ENCODE measurements around the gene SNX14. TPM values are rescaled to one million over a fixed set of nuclear protein-coding genes. Genes with fewer than 3 reads are reported as not detected.

The SNX14 gene
- total and polyA plus RNA-seq, 2 of the 13 experiments (the other 11 are each of a cell fraction or from before 2014, with no cell fraction given), result 83.5 to 112 TPM

DNA sequence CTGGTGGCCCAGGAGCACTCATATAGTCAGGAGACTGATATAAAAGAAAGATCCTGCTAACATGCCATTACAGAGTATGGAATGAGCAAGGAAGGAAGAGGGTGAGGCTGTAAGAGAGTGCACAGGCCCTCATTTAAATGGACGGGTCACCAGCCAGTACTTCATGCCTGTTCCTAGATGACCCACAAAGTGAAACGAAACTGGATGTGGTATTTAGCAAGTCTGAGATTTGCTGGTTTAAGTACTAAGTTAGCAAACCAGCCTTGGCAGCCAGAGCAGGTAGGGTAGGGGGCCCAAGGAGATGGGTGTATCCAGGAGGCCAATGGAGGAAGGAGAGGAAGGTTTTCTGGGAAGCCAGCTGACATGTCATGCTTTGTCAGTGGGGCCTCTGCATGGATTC is 127.9 kb downstream of the SNX14 start:
- Histone ChIP-seq H3K9ac (ENCODE audit: insufficient read depth, low read depth, low read length) (no peak overlapping the region), H3K36me3 (replicated peaks in 1 of 2; ENCODE audit: control insufficient read depth in 1 of 2, insufficient read depth in 2 of 2, low read length in 2 of 2) (peaks cover 0 to 1% of the 10 kb centered on the region in 2 experiments; a peak in 1 of 5 replicates), H3K4me1 (ENCODE audit: insufficient read depth, low read length) (peaks cover 52% of the 10 kb centered on the region), H3K4me3 (replicated peaks in 1 of 3; ENCODE audit: insufficient read depth in 1 of 3, low read depth in 2 of 3, low read length in 3 of 3) (no peak overlapping the region), H3K27ac (ENCODE audit: extremely low read length, insufficient read depth, low read length) (no peak overlapping the region), H3K79me2 (ENCODE audit: insufficient read depth, low read length) (no peaks in the 10 kb centered on the region), H3K4me2 (ENCODE audit: low read depth, low read length) (no peak overlapping the region), H3K27me3 (ENCODE audit: control insufficient read depth in 1 of 2, insufficient read depth in 2 of 2, low read length in 2 of 2) (no peaks in the 10 kb centered on the region), H4K20me1 (ENCODE audit: insufficient read depth, low read length) (no peaks in the 10 kb centered on the region), H3K9me3 (ENCODE audit: low read length) (no peaks in the 10 kb centered on the region), H2AFZ (ENCODE audit: low read length) (no peak overlapping the region)
- in situ Hi-C loops (cut with HindIII; ENCODE audit: extremely low pct_ligation_motif_present, low pct_unique_long_range_greater_than_20kb) (no loop called here), intact Hi-C loops (cut with micrococcal nuclease; ENCODE audit: unreplicated experiment) (no loop called here)
- TF ChIP-seq FOXC1 (CRISPR knock-in tag; IDR thresholded peaks at IDR 0.05; ENCODE audit: borderline replicate concordance) (no peak), SSRP1 (CRISPR knock-in tag; IDR thresholded peaks at IDR 0.05) (no peak), ZFYVE20 (CRISPR knock-in tag; IDR thresholded peaks at IDR 0.05; ENCODE audit: borderline replicate concordance, low read depth) (no peak), KDM5B (CRISPR knock-in tag; IDR thresholded peaks at IDR 0.05; ENCODE audit: borderline replicate concordance) (no peak), ZNF30 (CRISPR knock-in tag; IDR thresholded peaks at IDR 0.05) (no peak)
- TF ChIP-seq, protein P1, sequence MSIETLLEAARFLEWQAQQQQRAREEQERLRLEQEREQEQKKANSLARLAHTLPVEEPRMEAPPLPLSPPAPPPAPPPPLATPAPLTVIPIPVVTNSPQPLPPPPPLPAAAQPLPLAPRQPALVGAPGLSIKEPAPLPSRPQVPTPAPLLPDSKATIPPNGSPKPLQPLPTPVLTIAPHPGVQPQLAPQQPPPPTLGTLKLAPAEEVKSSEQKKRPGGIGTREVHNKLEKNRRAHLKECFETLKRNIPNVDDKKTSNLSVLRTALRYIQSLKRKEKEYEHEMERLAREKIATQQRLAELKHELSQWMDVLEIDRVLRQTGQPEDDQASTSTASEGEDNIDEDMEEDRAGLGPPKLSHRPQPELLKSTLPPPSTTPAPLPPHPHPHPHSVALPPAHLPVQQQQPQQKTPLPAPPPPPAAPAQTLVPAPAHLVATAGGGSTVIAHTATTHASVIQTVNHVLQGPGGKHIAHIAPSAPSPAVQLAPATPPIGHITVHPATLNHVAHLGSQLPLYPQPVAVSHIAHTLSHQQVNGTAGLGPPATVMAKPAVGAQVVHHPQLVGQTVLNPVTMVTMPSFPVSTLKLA (IDR thresholded peaks at IDR 0.05), result no peak
- BruUV-seq (replicated peaks), result no TSS peak
- CTCF ChIA-PET (ENCODE audit: low intra/inter-chr PET ratio, low total read pairs), result no interaction called here
- WGBS (ENCODE audit: low lambda C conversion rate), result 100% methylated on average over 2 of the region's 2 CpGs
- POLR2A ChIA-PET, result no interaction called here
- no peak for DNase-seq (ENCODE audit: low spot score)
- ATAC-seq, result no peak
- FAIRE-seq, result no peak

DNA sequence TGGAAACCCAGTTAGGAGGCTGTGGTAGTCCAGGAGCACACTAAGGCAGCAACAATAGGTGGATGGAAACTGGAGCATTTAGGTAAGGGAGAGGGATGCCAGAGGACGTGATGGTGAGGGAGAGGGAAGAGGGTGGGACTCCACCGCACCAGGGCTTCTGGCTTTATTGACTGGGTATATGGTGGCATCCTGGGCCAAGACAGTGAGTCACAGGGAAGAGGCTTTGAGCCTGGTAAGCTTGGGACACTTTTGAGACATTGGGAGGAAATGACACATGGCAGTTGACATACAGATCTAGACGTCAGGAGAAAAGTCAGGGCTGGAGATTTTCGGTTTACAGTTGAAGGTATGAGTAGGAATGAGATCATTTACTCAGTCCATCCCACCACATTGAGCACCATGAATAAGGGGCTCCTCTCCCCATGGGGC is 128.9 kb downstream of the SNX14 start:
- 94% methylated on average over 4 of the region's 4 CpGs for WGBS (ENCODE audit: low lambda C conversion rate)
- TF ChIP-seq YEATS4 (CRISPR knock-in tag; IDR thresholded peaks at IDR 0.05; ENCODE audit: borderline replicate concordance), result no peak
- TF ChIP-seq, protein P2, sequence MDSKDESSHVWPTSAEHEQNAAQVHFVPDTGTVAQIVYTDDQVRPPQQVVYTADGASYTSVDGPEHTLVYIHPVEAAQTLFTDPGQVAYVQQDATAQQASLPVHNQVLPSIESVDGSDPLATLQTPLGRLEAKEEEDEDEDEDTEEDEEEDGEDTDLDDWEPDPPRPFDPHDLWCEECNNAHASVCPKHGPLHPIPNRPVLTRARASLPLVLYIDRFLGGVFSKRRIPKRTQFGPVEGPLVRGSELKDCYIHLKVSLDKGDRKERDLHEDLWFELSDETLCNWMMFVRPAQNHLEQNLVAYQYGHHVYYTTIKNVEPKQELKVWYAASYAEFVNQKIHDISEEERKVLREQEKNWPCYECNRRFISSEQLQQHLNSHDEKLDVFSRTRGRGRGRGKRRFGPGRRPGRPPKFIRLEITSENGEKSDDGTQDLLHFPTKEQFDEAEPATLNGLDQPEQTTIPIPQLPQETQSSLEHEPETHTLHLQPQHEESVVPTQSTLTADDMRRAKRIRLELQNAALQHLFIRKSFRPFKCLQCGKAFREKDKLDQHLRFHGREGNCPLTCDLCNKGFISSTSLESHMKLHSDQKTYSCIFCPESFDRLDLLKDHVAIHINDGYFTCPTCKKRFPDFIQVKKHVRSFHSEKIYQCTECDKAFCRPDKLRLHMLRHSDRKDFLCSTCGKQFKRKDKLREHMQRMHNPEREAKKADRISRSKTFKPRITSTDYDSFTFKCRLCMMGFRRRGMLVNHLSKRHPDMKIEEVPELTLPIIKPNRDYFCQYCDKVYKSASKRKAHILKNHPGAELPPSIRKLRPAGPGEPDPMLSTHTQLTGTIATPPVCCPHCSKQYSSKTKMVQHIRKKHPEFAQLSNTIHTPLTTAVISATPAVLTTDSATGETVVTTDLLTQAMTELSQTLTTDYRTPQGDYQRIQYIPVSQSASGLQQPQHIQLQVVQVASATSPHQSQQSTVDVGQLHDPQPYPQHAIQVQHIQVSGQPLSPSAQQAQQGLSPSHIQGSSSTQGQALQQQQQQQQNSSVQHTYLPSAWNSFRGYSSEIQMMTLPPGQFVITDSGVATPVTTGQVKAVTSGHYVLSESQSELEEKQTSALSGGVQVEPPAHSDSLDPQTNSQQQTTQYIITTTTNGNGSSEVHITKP (CRISPR knock-in tag; IDR thresholded peaks at IDR 0.05; ENCODE audit: low read depth), result no peak
- no peak for TF ChIP-seq ZNF460 (CRISPR knock-in tag; IDR thresholded peaks at IDR 0.05; ENCODE audit: borderline replicate concordance)
- TF ChIP-seq ZNF678 (CRISPR knock-in tag; IDR thresholded peaks at IDR 0.05), result no peak
- no peak for TF ChIP-seq SIN3B (IDR thresholded peaks at IDR 0.05; ENCODE audit: low read length)
- no peak for TF ChIP-seq ZSCAN20 (CRISPR knock-in tag; IDR thresholded peaks at IDR 0.05; ENCODE audit: borderline replicate concordance)
- TF ChIP-seq, protein P3, sequence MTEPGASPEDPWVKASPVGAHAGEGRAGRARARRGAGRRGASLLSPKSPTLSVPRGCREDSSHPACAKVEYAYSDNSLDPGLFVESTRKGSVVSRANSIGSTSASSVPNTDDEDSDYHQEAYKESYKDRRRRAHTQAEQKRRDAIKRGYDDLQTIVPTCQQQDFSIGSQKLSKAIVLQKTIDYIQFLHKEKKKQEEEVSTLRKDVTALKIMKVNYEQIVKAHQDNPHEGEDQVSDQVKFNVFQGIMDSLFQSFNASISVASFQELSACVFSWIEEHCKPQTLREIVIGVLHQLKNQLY (CRISPR knock-in tag; IDR thresholded peaks at IDR 0.05), result no peak
- TF ChIP-seq SATB2 (CRISPR knock-in tag; IDR thresholded peaks at IDR 0.05), result no peak

More for the DNA sequence above, 128.9 kb downstream of the SNX14 start:
- no peak overlapping the region for H3K4me3 ChIP-seq (replicated peaks in 1 of 3; ENCODE audit: insufficient read depth in 1 of 3, low read depth in 2 of 3, low read length in 3 of 3)
- no peak overlapping the region for H3K9ac ChIP-seq (ENCODE audit: insufficient read depth, low read depth, low read length)
- H3K79me2 ChIP-seq (ENCODE audit: insufficient read depth, low read length), result no peaks in the 10 kb centered on the region
- H2AFZ ChIP-seq (ENCODE audit: low read length), result no peak overlapping the region
- no peaks in the 10 kb centered on the region for H3K27me3 ChIP-seq (ENCODE audit: control insufficient read depth in 1 of 2, insufficient read depth in 2 of 2, low read length in 2 of 2)
- H3K4me1 ChIP-seq (ENCODE audit: insufficient read depth, low read length), result peaks cover 62% of the 10 kb centered on the region
- H3K27ac ChIP-seq (ENCODE audit: extremely low read length, insufficient read depth, low read length), result no peak overlapping the region
- in situ Hi-C loops (cut with HindIII; ENCODE audit: extremely low pct_ligation_motif_present, low pct_unique_long_range_greater_than_20kb), result no loop called here
- POLR2A ChIA-PET, result no interaction called here
- CTCF ChIA-PET (ENCODE audit: low intra/inter-chr PET ratio, low total read pairs), result no interaction called here
- ATAC-seq (no peak), DNase-seq (ENCODE audit: low spot score) (no peak), FAIRE-seq (no peak)
- no peaks in the 10 kb centered on the region for H4K20me1 ChIP-seq (ENCODE audit: insufficient read depth, low read length)
- no peaks in the 10 kb centered on the region for H3K9me3 ChIP-seq (ENCODE audit: low read length)
- intact Hi-C loops (cut with micrococcal nuclease; ENCODE audit: unreplicated experiment), result no loop called here
- 0 out of 2 replicates have a peak overlapping the region, but pooled peaks have one; percentile 45 for H3K4me2 ChIP-seq (ENCODE audit: low read depth, low read length)
- H3K36me3 ChIP-seq (replicated peaks in 1 of 2; ENCODE audit: control insufficient read depth in 1 of 2, insufficient read depth in 2 of 2, low read length in 2 of 2), result peaks cover 0 to 1% of the 10 kb centered on the region in 2 experiments; a peak in 1 of 5 replicates
- no TSS peak for BruUV-seq (replicated peaks)

Data from HepG2 (cell line).